Measurements from ENCODE around the gene NCOA3. TPM values are rescaled to one million over a fixed set of nuclear protein-coding genes. Genes with fewer than 3 reads are reported as not detected.

NCOA3 gene
- total RNA-seq, 3 donors from 2014 or later: 40.6 to 57.1 (median 45.1) TPM

DNA sequence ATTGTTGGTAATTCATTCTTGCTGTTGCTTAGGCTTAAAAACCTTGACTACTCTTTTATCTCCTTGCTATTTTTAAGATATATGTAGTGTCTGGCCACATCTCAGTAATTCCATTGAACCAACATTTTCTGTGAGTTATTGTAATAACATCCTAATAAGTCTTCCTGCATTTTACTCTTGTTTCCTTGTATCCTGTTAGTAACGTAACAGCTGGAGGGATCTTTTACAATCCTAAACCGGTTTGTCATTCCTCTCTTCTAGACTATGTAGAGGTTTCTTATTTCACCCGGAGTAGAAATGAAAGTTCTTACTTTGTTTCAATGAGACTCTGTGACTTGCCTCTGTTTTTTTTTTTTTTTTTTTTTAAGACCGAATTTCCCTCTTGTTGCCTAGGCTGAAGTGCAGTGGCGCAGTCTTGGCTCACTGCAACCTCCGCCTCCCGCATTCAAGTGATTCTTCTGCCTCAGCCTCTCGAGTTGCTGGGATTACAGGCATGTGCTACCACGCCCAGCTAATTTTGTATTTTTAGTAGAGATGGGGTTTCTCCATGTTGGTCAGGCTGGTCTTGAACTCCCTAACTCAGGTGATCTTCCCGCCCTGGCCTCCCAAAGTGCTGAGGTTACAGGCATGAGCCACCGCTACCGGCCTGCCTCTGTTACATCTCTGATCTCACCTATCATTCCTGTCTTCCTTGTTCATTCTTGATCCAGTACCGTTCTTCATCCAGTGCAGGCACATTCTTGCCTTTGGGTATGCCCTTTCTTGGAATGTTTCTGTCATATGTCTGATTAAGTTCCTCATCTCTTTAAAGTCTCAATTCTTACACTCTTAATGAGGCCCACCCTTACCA lies 44.7 kb downstream of the NCOA3 start:
- Histone ChIP-seq H3K27me3 (no peaks in the 10 kb centered on the region), H3K36me3 (no peaks in the 10 kb centered on the region), H3K4me3 (no peak overlapping the region), H3K9me3 (no peaks in the 10 kb centered on the region), H3K4me1 (no peaks in the 10 kb centered on the region), H3K27ac (peak overlapping the region in 1 of 2 donors; percentile 67)
- intact Hi-C loops (cut with DNase I; ENCODE audit: low total_unique reads): no loop called here
- no peak for DNase-seq (ENCODE audit: low spot score in 2 of 2)
- TF ChIP-seq POLR2AphosphoS5 (IDR thresholded peaks at IDR 0.05): no peak
- TF ChIP-seq, protein P1, sequence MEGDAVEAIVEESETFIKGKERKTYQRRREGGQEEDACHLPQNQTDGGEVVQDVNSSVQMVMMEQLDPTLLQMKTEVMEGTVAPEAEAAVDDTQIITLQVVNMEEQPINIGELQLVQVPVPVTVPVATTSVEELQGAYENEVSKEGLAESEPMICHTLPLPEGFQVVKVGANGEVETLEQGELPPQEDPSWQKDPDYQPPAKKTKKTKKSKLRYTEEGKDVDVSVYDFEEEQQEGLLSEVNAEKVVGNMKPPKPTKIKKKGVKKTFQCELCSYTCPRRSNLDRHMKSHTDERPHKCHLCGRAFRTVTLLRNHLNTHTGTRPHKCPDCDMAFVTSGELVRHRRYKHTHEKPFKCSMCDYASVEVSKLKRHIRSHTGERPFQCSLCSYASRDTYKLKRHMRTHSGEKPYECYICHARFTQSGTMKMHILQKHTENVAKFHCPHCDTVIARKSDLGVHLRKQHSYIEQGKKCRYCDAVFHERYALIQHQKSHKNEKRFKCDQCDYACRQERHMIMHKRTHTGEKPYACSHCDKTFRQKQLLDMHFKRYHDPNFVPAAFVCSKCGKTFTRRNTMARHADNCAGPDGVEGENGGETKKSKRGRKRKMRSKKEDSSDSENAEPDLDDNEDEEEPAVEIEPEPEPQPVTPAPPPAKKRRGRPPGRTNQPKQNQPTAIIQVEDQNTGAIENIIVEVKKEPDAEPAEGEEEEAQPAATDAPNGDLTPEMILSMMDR (IDR thresholded peaks at IDR 0.05): no peak
- TF ChIP-seq POLR2A (IDR thresholded peaks at IDR 0.05): no peak

DNA sequence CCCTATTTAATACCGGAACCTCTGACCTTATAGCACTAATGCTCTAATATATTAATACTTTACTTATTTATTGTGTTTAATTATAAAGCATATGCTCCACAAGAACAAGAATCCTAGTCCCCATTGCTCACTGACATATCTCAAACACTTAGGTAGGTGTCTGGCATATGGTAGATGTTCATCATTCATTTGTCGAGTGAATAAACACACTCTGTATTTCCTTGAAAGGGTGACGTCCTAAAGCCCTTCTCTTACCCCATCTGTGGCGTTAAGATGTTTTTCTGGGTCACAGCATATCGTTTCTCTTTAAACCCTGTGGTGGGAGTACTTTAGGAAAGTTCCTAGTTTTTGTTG lies 45.3 kb downstream of the NCOA3 start:
- no peak for DNase-seq (ENCODE audit: low spot score in 2 of 2)
- H3K4me3 ChIP-seq: no peak overlapping the region
- H3K36me3 ChIP-seq: no peaks in the 10 kb centered on the region
- intact Hi-C loops (cut with DNase I; ENCODE audit: low total_unique reads): no loop called here
- no peaks in the 10 kb centered on the region for H3K9me3 ChIP-seq
- no peaks in the 10 kb centered on the region for H3K4me1 ChIP-seq
- peak overlapping the region in 1 of 2 donors; percentile 59 for H3K27ac ChIP-seq
- no peaks in the 10 kb centered on the region for H3K27me3 ChIP-seq
- TF ChIP-seq, protein P1 (IDR thresholded peaks at IDR 0.05): no peak
- TF ChIP-seq POLR2A (IDR thresholded peaks at IDR 0.05): no peak
- TF ChIP-seq POLR2AphosphoS5 (IDR thresholded peaks at IDR 0.05): no peak

DNA sequence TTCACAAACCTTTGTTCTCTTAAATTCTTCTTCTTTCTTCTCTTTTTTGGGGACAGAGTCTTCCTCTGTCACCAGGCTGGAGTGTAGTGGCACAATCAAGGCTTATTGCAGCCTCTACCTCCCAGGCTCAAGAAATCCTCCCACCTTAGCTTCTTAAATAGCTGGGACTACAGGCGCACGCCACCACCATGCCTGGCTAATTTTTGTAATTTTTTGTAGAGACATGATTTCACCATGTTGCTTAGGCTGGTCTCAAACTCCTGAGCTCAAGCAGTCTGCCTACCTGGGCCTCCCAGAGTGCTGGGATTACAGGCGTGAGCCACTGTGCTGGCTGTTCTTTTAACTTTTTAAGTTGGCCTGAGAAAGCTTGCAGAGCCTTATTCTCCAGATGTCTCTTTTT lies 48.0 kb downstream of the NCOA3 start:
- no peak overlapping the region for H3K27ac ChIP-seq
- H3K36me3 ChIP-seq: no peaks in the 10 kb centered on the region
- no peaks in the 10 kb centered on the region for H3K9me3 ChIP-seq
- DNase-seq (ENCODE audit: low spot score in 2 of 2): no peak
- H3K4me3 ChIP-seq: no peak overlapping the region
- H3K27me3 ChIP-seq: no peaks in the 10 kb centered on the region
- H3K4me1 ChIP-seq: no peaks in the 10 kb centered on the region
- intact Hi-C loops (cut with DNase I; ENCODE audit: low total_unique reads): no loop called here
- TF ChIP-seq, protein P1 (IDR thresholded peaks at IDR 0.05): no peak
- TF ChIP-seq POLR2AphosphoS5 (IDR thresholded peaks at IDR 0.05) (no peak), POLR2A (IDR thresholded peaks at IDR 0.05) (no peak)

DNA sequence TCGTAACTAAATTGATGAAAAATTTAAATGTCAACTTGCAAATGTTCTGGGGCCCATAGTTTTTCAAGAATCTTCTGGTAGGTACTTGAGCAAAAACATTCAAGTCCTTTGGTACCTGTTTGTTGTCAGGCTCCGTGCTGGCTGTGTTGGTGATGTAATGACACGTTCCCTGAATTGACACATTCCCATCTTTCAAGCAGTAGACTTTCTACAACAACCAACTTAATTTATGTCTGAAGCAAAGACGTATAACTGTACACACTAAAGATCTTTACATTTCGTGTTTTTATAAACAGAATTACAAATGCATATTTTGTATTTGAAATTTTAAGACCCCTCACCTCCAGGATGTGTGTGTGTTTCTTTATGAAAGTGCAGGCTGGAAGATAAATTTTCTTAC lies 49.5 kb downstream of the NCOA3 start:
- H3K4me1 ChIP-seq: no peaks in the 10 kb centered on the region
- H3K27me3 ChIP-seq: no peaks in the 10 kb centered on the region
- TF ChIP-seq POLR2A (IDR thresholded peaks at IDR 0.05) (no peak), POLR2AphosphoS5 (IDR thresholded peaks at IDR 0.05) (no peak)
- TF ChIP-seq, protein P1 (IDR thresholded peaks at IDR 0.05): no peak
- DNase-seq (ENCODE audit: low spot score in 2 of 2): no peak
- H3K27ac ChIP-seq: no peak overlapping the region
- intact Hi-C loops (cut with DNase I; ENCODE audit: low total_unique reads): no loop called here
- H3K9me3 ChIP-seq: no peaks in the 10 kb centered on the region
- H3K36me3 ChIP-seq: no peaks in the 10 kb centered on the region
- H3K4me3 ChIP-seq: no peak overlapping the region

DNA sequence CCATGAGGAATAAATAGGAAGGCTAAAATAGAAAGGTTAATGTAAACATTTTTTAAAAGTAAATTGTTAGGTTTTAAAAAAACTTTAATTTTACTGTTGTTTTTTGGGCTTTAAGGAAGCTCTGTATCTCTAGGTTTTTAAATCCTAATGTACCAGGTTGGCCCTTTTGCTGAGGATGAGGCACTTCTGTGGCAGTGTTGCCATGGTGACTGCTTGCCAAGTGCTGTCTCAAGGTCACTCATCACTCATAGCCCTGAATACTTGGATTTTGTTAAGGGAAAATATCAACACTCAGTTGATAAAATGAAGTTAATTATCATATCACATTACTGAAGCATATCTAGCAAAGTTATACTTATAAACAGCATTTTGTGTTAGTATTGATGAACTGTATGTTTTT lies 50.2 kb downstream of the NCOA3 start:
- DNase-seq (ENCODE audit: low spot score in 2 of 2): no peak
- Histone ChIP-seq H3K36me3 (no peaks in the 10 kb centered on the region), H3K4me3 (no peak overlapping the region), H3K27me3 (no peaks in the 10 kb centered on the region), H3K4me1 (no peaks in the 10 kb centered on the region), H3K27ac (no peak overlapping the region), H3K9me3 (no peaks in the 10 kb centered on the region)
- intact Hi-C loops (cut with DNase I; ENCODE audit: low total_unique reads): no loop called here
- TF ChIP-seq POLR2A (IDR thresholded peaks at IDR 0.05): no peak
- TF ChIP-seq, protein P1 (IDR thresholded peaks at IDR 0.05): no peak
- no peak for TF ChIP-seq POLR2AphosphoS5 (IDR thresholded peaks at IDR 0.05)
